Keratinocyte (primary cell): Measurements from ENCODE around the gene EPHA3. TPM values are rescaled to one million over a fixed set of nuclear protein-coding genes. Genes with fewer than 3 reads are reported as not detected.

ENCODE experiments used
- DNase-seq: peaks from one replicate; pipeline ENCODE4 v3.0.0-alpha.2; 2011; ENCODE audit warnings: low read depth, missing footprints, low spot score
- FAIRE-seq: peaks from 2 replicates; lab custom pipeline; 2011; peaks lifted over from hg19 to GRCh38; lab: Jason Lieb, UNC
- H2AFZ ChIP-seq: 2 replicates; pipeline ENCODE4 v1.6.0; 2012; ENCODE audit warnings: low read length, control low read depth, inconsistent platforms; ENCODE audit not compliant: control insufficient read depth
- H3K27ac ChIP-seq: 2 replicates; pipeline ENCODE4 v1.5.1; 2011; ENCODE audit warnings: low read length; ENCODE audit not compliant: control insufficient read depth, insufficient read depth
- H3K27me3 ChIP-seq: 3 replicates; pipeline ENCODE4 v1.6.0; 2011; ENCODE audit warnings: low read length; ENCODE audit not compliant: control insufficient read depth, insufficient read depth; ENCODE audit errors: extremely low read depth
- H3K36me3 ChIP-seq, 2 experiments: 2 replicates in 1 of 2; 3 replicates in 1 of 2; pipeline ENCODE4 v1.5.1; 2011; ENCODE audit warnings: low read length in 2 of 2, mild to moderate bottlenecking in 1 of 2; ENCODE audit not compliant: control insufficient read depth in 2 of 2, insufficient read depth in 2 of 2; ENCODE audit errors: extremely low read depth in 1 of 2
- H3K4me1 ChIP-seq: 3 replicates; pipeline ENCODE4 v1.5.1; 2011; ENCODE audit warnings: low read length; ENCODE audit not compliant: control insufficient read depth, insufficient read depth; ENCODE audit errors: extremely low read depth
- H3K4me2 ChIP-seq: 3 replicates; pipeline ENCODE4 v1.6.0; 2011; ENCODE audit warnings: low read depth, low read length; ENCODE audit not compliant: control insufficient read depth, insufficient read depth; ENCODE audit errors: extremely low read depth
- H3K4me3 ChIP-seq, 3 experiments: fragments of 200-600 bp in 1 of 3; sonication (generic) in 1 of 3; 2 replicates in 2 of 3; 3 replicates in 1 of 3; pipeline ENCODE4 v1.5.1; 2011 to 2016; ENCODE audit warnings: low read length in 3 of 3, mild to moderate bottlenecking in 3 of 3, control low read depth in 2 of 3, inconsistent platforms in 1 of 3, low read depth in 1 of 3, mixed read lengths in 1 of 3, mixed run types in 1 of 3, moderate library complexity in 1 of 3; ENCODE audit not compliant: control insufficient read depth in 2 of 3, insufficient read depth in 2 of 3; ENCODE audit errors: extremely low read depth in 1 of 3
- H3K79me2 ChIP-seq: 2 replicates; pipeline ENCODE4 v1.6.0; 2012; ENCODE audit warnings: low read length; ENCODE audit not compliant: control insufficient read depth, insufficient read depth
- H3K9ac ChIP-seq: 3 replicates; pipeline ENCODE4 v1.6.0; 2011; ENCODE audit warnings: low read length; ENCODE audit not compliant: control insufficient read depth, insufficient read depth; ENCODE audit errors: extremely low read depth
- H3K9me1 ChIP-seq: 3 replicates; pipeline ENCODE4 v1.6.0; 2011; ENCODE audit warnings: low read length; ENCODE audit not compliant: control insufficient read depth, insufficient read depth; ENCODE audit errors: extremely low read depth
- H3K9me3 ChIP-seq: 2 replicates; pipeline ENCODE4 v1.5.1; 2012; ENCODE audit warnings: low read depth, low read length; ENCODE audit not compliant: control insufficient read depth
- H4K20me1 ChIP-seq: 3 replicates; pipeline ENCODE4 v1.6.0; 2011; ENCODE audit warnings: low read length; ENCODE audit not compliant: control insufficient read depth, insufficient read depth; ENCODE audit errors: extremely low read depth
- EZH2 ChIP-seq: IDR thresholded peaks from one replicate; pipeline ENCODE4 v1.6.1; 2012; ENCODE audit warnings: inconsistent platforms, mild to moderate bottlenecking, low read length, moderate library complexity
- dilution Hi-C: fragments of 300-500 bp; cut with MboI; formaldehyde crosslinking; loops from one replicate; pipeline ENCODE4 v1.7.0; 2020; ENCODE audit warnings: low sequenced_read_pairs; ENCODE audit not compliant: extremely low pct_ligation_motif_present
- polyA plus RNA-seq, 5 experiments: library from polyadenylated mRNA; depleted of rRNA in 3 of 5; stranded (reverse) in 3 of 5; stranded (forward) in 1 of 5; unstranded in 1 of 5; fragments of >200 nt; gene quantifications; 1 replicate in 1 of 5; 2 replicates in 3 of 5; 3 replicates in 1 of 5; pipeline versions ENCODE4 v1.2.1 to v1.2.3, GENCODE V29; 2011 to 2012; ENCODE audit warnings: missing spikeins in 2 of 5, low read depth in 1 of 5, low replicate concordance in 1 of 5
- TF ChIP-seq, protein P1 (sequence below), 3 experiments: IDR thresholded peaks in 1 of 3; conservative IDR thresholded peaks in 1 of 3; optimal IDR thresholded peaks in 1 of 3; 2 replicates in 2 of 3; 3 replicates in 1 of 3; pipeline versions ENCODE3 to v1.5.1; 2011; ENCODE audit warnings: low read length in 3 of 3, mild to moderate bottlenecking in 3 of 3, moderate library complexity in 2 of 3, control low read depth in 1 of 3, inconsistent platforms in 1 of 3; ENCODE audit not compliant: insufficient read depth in 2 of 3; ENCODE audit errors: extremely low read depth in 1 of 3

EPHA3 gene
- polyA plus RNA-seq, 1 donor (not counting 4 experiments of a cell fraction or from before 2014, with no cell fraction given) = 0.13 TPM

DNA sequence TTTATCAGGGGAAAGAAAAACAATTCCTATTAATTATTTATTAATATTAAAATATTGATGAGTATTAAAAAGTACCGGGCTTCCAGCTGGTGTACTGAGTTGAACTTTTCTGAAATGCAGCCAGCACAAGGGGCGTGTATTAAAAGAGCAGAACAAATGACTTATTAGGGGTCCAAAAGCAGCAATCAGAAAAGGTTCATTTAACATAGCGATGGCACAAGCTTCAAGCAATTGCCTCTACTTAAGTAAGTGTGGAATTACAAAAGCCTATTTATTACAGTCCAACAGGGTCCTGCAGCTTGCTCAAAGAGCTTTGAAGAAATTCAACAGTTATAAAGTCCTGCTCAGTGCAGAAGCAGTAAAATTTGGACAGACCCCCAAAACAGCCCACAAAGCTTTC lies 285.6 kb downstream of the EPHA3 start:
- H2AFZ ChIP-seq = no peak overlapping the region
- no peaks in the 10 kb centered on the region for H3K9me3 ChIP-seq
- no peaks in the 10 kb centered on the region for H4K20me1 ChIP-seq
- DNase-seq (no peak), FAIRE-seq (no peak)
- H3K27ac ChIP-seq = no peak overlapping the region
- no peaks in the 10 kb centered on the region for H3K27me3 ChIP-seq
- H3K4me3 ChIP-seq = no peak overlapping the region
- H3K4me2 ChIP-seq = no peak overlapping the region
- H3K4me1 ChIP-seq = no peaks in the 10 kb centered on the region
- dilution Hi-C loops = no loop called here
- TF ChIP-seq EZH2 = no peak
- TF ChIP-seq, protein P1, sequence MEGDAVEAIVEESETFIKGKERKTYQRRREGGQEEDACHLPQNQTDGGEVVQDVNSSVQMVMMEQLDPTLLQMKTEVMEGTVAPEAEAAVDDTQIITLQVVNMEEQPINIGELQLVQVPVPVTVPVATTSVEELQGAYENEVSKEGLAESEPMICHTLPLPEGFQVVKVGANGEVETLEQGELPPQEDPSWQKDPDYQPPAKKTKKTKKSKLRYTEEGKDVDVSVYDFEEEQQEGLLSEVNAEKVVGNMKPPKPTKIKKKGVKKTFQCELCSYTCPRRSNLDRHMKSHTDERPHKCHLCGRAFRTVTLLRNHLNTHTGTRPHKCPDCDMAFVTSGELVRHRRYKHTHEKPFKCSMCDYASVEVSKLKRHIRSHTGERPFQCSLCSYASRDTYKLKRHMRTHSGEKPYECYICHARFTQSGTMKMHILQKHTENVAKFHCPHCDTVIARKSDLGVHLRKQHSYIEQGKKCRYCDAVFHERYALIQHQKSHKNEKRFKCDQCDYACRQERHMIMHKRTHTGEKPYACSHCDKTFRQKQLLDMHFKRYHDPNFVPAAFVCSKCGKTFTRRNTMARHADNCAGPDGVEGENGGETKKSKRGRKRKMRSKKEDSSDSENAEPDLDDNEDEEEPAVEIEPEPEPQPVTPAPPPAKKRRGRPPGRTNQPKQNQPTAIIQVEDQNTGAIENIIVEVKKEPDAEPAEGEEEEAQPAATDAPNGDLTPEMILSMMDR (optimal IDR thresholded peaks at IDR 0.05 in 1 of 3, IDR thresholded peaks at IDR 0.05 in 1 of 3, conservative IDR thresholded peaks at IDR 0.05 in 1 of 3; ENCODE audit: extremely low read depth in 1 of 3, insufficient read depth in 2 of 3, low read length in 3 of 3) = no peak
- no peaks in the 10 kb centered on the region for H3K36me3 ChIP-seq
- no peaks in the 10 kb centered on the region for H3K9me1 ChIP-seq
- H3K9ac ChIP-seq = no peak overlapping the region
- no peaks in the 10 kb centered on the region for H3K79me2 ChIP-seq

DNA sequence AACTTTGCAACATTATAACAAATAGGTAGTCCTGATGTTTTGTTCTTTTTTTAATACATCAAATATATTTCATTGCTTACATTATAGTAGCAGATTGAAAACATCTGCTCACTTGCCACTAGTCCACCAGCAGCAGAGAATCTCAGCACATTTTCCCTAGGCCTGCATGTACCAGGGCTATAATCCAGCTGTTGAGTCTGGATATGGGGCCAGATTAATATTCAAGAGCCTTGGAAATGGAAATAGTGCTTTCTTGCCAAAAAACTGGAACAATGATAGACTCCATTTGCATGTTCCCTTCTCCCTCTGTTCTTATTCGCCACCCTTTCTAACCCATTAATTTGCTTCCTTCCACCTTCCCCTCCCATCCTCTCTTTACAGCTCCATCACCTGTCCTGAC lies 288.0 kb downstream of the EPHA3 start:
- TF ChIP-seq, protein P1 (optimal IDR thresholded peaks at IDR 0.05 in 1 of 3, IDR thresholded peaks at IDR 0.05 in 1 of 3, conservative IDR thresholded peaks at IDR 0.05 in 1 of 3; ENCODE audit: extremely low read depth in 1 of 3, insufficient read depth in 2 of 3, low read length in 3 of 3) = no peak
- TF ChIP-seq EZH2 = no peak
- no peaks in the 10 kb centered on the region for H3K9me3 ChIP-seq
- no peaks in the 10 kb centered on the region for H3K9me1 ChIP-seq
- no peaks in the 10 kb centered on the region for H4K20me1 ChIP-seq
- no peak for FAIRE-seq
- no peak overlapping the region for H2AFZ ChIP-seq
- H3K4me2 ChIP-seq = no peak overlapping the region
- no peak for DNase-seq
- dilution Hi-C loops = no loop called here
- H3K27ac ChIP-seq = no peak overlapping the region
- H3K9ac ChIP-seq = no peak overlapping the region
- H3K79me2 ChIP-seq = no peaks in the 10 kb centered on the region
- no peaks in the 10 kb centered on the region for H3K36me3 ChIP-seq
- no peaks in the 10 kb centered on the region for H3K4me1 ChIP-seq
- H3K4me3 ChIP-seq = no peak overlapping the region
- H3K27me3 ChIP-seq = no peaks in the 10 kb centered on the region
